ENCODE results near the gene PRKCB.

PRKCB gene

DNA sequence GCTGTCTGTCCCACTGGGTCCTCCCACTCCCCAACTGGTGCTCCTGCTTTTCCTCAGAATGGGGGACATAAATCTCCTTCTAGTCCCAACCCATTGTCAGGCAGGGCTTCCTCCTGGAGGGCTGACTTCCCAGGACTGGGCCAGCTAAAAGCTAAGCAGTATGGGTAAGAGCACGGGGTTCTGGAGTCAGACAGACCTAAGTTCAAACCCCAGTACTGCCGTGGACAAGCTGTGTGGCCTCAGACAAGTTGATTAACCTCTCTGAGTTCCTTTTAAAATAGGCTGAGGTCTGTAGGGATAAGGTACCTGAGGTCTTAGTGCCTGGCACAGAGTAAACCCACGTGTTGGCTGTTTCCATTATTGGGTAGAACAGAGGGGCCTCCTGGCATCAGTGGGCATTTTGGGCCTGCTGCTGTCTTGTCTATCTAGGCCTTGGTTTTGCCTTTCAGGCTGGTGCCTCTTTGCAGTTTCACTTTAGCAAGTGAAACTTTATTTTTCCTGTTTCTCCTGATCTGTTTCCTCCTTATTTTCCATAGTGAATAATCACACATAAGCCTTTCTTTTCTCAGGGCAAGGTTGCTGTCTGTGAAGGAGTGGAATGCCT lies 114.6 kb downstream of the PRKCB start:
- TF ChIP-seq, protein P1, sequence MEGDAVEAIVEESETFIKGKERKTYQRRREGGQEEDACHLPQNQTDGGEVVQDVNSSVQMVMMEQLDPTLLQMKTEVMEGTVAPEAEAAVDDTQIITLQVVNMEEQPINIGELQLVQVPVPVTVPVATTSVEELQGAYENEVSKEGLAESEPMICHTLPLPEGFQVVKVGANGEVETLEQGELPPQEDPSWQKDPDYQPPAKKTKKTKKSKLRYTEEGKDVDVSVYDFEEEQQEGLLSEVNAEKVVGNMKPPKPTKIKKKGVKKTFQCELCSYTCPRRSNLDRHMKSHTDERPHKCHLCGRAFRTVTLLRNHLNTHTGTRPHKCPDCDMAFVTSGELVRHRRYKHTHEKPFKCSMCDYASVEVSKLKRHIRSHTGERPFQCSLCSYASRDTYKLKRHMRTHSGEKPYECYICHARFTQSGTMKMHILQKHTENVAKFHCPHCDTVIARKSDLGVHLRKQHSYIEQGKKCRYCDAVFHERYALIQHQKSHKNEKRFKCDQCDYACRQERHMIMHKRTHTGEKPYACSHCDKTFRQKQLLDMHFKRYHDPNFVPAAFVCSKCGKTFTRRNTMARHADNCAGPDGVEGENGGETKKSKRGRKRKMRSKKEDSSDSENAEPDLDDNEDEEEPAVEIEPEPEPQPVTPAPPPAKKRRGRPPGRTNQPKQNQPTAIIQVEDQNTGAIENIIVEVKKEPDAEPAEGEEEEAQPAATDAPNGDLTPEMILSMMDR (IDR thresholded peaks at IDR 0.05) = no peak

DNA sequence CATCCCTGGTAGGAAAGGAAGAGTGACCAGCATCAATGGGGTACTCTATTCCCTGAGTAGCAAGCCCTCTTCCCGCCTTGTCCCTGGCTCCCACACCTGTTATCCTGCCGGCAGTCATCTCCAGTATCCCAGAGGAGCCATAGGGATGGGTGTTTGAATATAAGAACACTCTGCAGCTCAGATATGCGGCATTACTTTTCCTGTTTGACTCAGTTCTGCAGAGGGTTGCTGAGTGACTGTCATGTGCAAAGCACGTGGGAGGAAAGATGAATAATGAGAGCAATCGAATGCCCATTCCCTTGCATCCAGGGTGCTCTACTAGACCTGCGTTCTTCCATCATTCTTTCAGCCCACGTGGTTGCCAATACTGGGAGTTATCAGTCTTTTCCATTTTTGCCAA lies 115.1 kb downstream of the PRKCB start:
- TF ChIP-seq, protein P1 (IDR thresholded peaks at IDR 0.05) = no peak

DNA sequence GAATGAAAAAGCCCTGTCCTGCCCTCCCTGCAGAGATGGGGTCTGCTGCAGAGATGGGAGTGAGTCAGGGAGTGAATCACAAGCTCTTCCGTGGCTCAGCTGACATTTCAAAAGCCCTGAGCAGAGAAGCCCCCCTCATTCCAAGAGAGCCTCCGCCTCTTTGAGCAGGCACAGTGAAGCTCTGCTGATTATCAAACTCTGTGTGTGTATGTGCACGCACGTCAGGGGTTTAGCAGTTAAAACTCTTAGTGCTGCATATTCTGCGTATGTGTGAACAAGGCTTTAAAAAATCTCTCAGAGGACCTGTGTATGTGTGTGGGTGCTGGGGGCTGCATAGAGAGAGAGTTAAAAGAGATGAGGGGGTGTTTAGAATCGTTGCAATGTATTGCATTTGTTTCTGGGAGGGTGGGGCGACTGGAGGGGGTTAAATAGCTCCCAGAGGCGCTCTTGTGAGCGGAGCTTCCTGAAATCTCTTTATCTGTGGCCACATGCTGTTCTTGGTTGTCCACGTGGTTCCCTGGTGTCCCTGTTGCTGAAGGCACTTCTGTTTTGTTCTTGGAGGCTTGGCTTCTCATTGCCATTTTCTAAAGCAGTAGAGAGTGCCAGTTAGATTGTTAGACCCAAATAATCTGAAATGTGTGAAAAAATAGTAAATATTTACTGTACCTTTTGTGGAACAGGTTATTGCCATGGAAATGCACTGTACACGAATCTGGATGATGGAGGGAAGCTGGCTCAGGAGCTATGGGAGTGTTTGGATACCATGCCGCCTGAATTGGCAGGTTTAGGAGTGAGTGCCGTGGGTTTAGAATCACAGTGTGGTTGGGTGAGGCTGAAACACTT lies 116.6 kb downstream of the PRKCB start:
- TF ChIP-seq, protein P1 (IDR thresholded peaks at IDR 0.05) = no peak

- TF ChIP-seq, protein P1 (IDR thresholded peaks at IDR 0.05) = no peak
Observed at GRCh38 chr16:23952971-23953300, 117.2 kb downstream of the PRKCB start.

DNA sequence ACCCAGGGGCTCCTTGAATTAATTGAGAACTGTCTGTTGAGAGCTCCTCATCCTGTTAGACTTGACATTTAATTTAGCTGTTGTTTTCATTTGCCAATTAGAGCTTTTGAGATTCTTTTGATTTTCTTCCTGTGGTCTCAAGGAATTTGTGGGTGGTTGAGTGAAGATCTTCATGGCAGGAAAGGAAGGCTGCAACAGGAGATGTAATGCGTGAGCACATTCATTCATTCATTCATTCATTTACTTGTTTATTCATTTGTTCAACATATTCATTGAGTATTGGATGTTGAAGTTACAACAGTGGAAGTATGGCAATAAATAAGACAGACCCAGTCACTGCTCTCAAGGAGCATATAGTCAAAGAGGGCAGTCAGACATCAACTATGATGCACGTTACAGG lies 117.7 kb downstream of the PRKCB start:
- TF ChIP-seq, protein P1 (IDR thresholded peaks at IDR 0.05) = no peak

DNA sequence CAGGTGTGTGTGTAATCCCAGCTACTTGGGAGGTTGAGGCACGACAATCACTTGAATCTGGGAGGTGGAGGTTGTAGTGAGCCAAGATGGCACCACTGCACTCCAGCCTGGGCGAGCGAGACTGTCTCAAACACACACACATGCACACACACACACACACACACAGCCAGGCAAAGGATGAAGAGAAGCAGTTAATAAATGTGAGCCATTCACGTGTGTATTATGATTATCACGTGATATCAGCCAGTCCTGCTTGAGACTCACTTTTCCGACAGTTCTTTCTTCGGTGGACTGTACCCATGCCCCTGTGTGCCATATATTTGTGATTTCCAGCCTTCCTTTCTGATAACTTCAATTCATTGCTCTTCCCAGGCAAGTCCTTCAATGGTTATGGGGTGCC lies 119.3 kb downstream of the PRKCB start:
- TF ChIP-seq, protein P1 (IDR thresholded peaks at IDR 0.05) = no peak

GRCh38 chr16:23957287-23957686 lies 121.5 kb downstream of the PRKCB start:
- TF ChIP-seq, protein P1 (IDR thresholded peaks at IDR 0.05) = no peak

All from LNCAP (cell line).